Muscle layer of duodenum (tissue), 2 donors: ENCODE results near the gene ADAM12.

Experiments used
- H3K27ac ChIP-seq: one replicate; pipeline ENCODE4 v1.7.0; 2013; ENCODE audit warnings: mild to moderate bottlenecking, low read length
- H3K27me3 ChIP-seq: one replicate; pipeline ENCODE4 v1.7.0; 2013; ENCODE audit warnings: low read depth, mild to moderate bottlenecking, control low read depth, low read length
- H3K36me3 ChIP-seq, 2 donors: one replicate each; pipeline ENCODE4 v1.7.0; 2013; ENCODE audit warnings: low read length in 2 of 2, control low read depth in 1 of 2, mild to moderate bottlenecking in 1 of 2; ENCODE audit not compliant: insufficient read depth in 2 of 2, control insufficient read depth in 1 of 2
- H3K4me1 ChIP-seq, 2 donors: one replicate each; pipeline ENCODE4 v1.7.0; 2013; ENCODE audit warnings: low read length in 2 of 2, mild to moderate bottlenecking in 2 of 2, control low read depth in 1 of 2, moderate library complexity in 1 of 2; ENCODE audit not compliant: insufficient read depth in 2 of 2, control insufficient read depth in 1 of 2
- H3K4me3 ChIP-seq, 2 donors: one replicate each; pipeline ENCODE4 v1.7.0; 2013; ENCODE audit warnings: low read length in 2 of 2, low read depth in 1 of 2, mild to moderate bottlenecking in 1 of 2
- H3K9me3 ChIP-seq, 2 donors: one replicate each; pipeline ENCODE4 v1.7.0; 2013; ENCODE audit warnings: low read length in 2 of 2, control low read depth in 1 of 2, mild to moderate bottlenecking in 1 of 2; ENCODE audit not compliant: control insufficient read depth in 1 of 2
- donor health status: healthy.

Gene ADAM12

GRCh38 chr10:126215746-126216631, 172.3 kb downstream of the ADAM12 start:
- Histone ChIP-seq H3K36me3 (no peaks in the 10 kb centered on the region), H3K27me3 (no peaks in the 10 kb centered on the region), H3K9me3 (no peaks in the 10 kb centered on the region), H3K4me1 (peaks cover 0 to 4% of the 10 kb centered on the region in 2 donors), H3K27ac (no peak overlapping the region), H3K4me3 (no peak overlapping the region)

GRCh38 chr10:126214679-126215078, 173.6 kb downstream of the ADAM12 start:
- no peak overlapping the region for H3K4me3 ChIP-seq
- no peaks in the 10 kb centered on the region for H3K9me3 ChIP-seq
- no peaks in the 10 kb centered on the region for H3K36me3 ChIP-seq
- no peaks in the 10 kb centered on the region for H3K27me3 ChIP-seq
- peaks cover 0 to 4% of the 10 kb centered on the region in 2 donors for H3K4me1 ChIP-seq
- H3K27ac ChIP-seq: no peak overlapping the region

GRCh38 chr10:126214021-126214420, 174.3 kb downstream of the ADAM12 start:
- H3K27ac ChIP-seq: no peak overlapping the region
- no peaks in the 10 kb centered on the region for H3K27me3 ChIP-seq
- no peaks in the 10 kb centered on the region for H3K9me3 ChIP-seq
- peaks cover 0 to 4% of the 10 kb centered on the region in 2 donors for H3K4me1 ChIP-seq
- H3K4me3 ChIP-seq: no peak overlapping the region
- H3K36me3 ChIP-seq: no peaks in the 10 kb centered on the region

GRCh38 chr10:126212738-126213137, 175.5 kb downstream of the ADAM12 start:
- Histone ChIP-seq H3K4me1 (peaks cover 0 to 4% of the 10 kb centered on the region in 2 donors), H3K9me3 (no peaks in the 10 kb centered on the region), H3K36me3 (no peaks in the 10 kb centered on the region), H3K27ac (no peak overlapping the region), H3K4me3 (no peak overlapping the region), H3K27me3 (no peaks in the 10 kb centered on the region)

- no peak overlapping the region for H3K27ac ChIP-seq
- no peaks in the 10 kb centered on the region for H3K36me3 ChIP-seq
- H3K4me3 ChIP-seq: no peak overlapping the region
- H3K4me1 ChIP-seq: no peaks in the 10 kb centered on the region
- no peaks in the 10 kb centered on the region for H3K9me3 ChIP-seq
- H3K27me3 ChIP-seq: no peaks in the 10 kb centered on the region
These were observed 178.1 kb downstream of the ADAM12 start for GRCh38 chr10:126210051-126210651.

GRCh38 chr10:126209451-126209850, 178.8 kb downstream of the ADAM12 start:
- H3K36me3 ChIP-seq: no peaks in the 10 kb centered on the region
- H3K4me3 ChIP-seq: no peak overlapping the region
- H3K27me3 ChIP-seq: no peaks in the 10 kb centered on the region
- H3K9me3 ChIP-seq: no peaks in the 10 kb centered on the region
- H3K27ac ChIP-seq: no peak overlapping the region
- no peaks in the 10 kb centered on the region for H3K4me1 ChIP-seq

- Histone ChIP-seq H3K36me3 (no peaks in the 10 kb centered on the region), H3K4me3 (no peak overlapping the region), H3K9me3 (no peaks in the 10 kb centered on the region), H3K4me1 (no peaks in the 10 kb centered on the region), H3K27ac (no peak overlapping the region), H3K27me3 (no peaks in the 10 kb centered on the region)
These were observed 179.5 kb downstream of the ADAM12 start for GRCh38 chr10:126208726-126209302.

- H3K27me3 ChIP-seq: no peaks in the 10 kb centered on the region
- no peaks in the 10 kb centered on the region for H3K4me1 ChIP-seq
- no peak overlapping the region for H3K27ac ChIP-seq
- no peaks in the 10 kb centered on the region for H3K36me3 ChIP-seq
- H3K4me3 ChIP-seq: no peak overlapping the region
- no peaks in the 10 kb centered on the region for H3K9me3 ChIP-seq
These were observed 180.4 kb downstream of the ADAM12 start for GRCh38 chr10:126207851-126208250.

- no peaks in the 10 kb centered on the region for H3K36me3 ChIP-seq
- H3K4me3 ChIP-seq: no peak overlapping the region
- no peaks in the 10 kb centered on the region for H3K9me3 ChIP-seq
- no peaks in the 10 kb centered on the region for H3K4me1 ChIP-seq
- no peak overlapping the region for H3K27ac ChIP-seq
- no peaks in the 10 kb centered on the region for H3K27me3 ChIP-seq
These were observed 180.9 kb downstream of the ADAM12 start for GRCh38 chr10:126207313-126207771.

GRCh38 chr10:126205486-126206205, 182.6 kb downstream of the ADAM12 start:
- Histone ChIP-seq H3K36me3 (no peaks in the 10 kb centered on the region), H3K9me3 (no peaks in the 10 kb centered on the region), H3K4me1 (no peaks in the 10 kb centered on the region), H3K27me3 (no peaks in the 10 kb centered on the region), H3K27ac (no peak overlapping the region), H3K4me3 (no peak overlapping the region)

- no peaks in the 10 kb centered on the region for H3K36me3 ChIP-seq
These were observed 184.0 kb downstream of the ADAM12 start for GRCh38 chr10:126204320-126204719.

More at GRCh38 chr10:126204320-126204719, 184.0 kb downstream of the ADAM12 start:
- H3K27me3 ChIP-seq: no peaks in the 10 kb centered on the region
- H3K4me1 ChIP-seq: no peaks in the 10 kb centered on the region
- H3K9me3 ChIP-seq: no peaks in the 10 kb centered on the region
- no peak overlapping the region for H3K27ac ChIP-seq
- no peak overlapping the region for H3K4me3 ChIP-seq
